Fibroblast of peridontal ligament (primary cell): Measurements from ENCODE around the gene NCAM1.
A peak's percentile ranks its signal among the peaks of the same experiment; 100 is the strongest.
"Not testable (repeated sequence)": the region's sequence is repeated elsewhere in the genome, so short reads cannot be mapped to it uniquely, and the experiment has no call there.

Experiments
- DNase-seq: peaks from one replicate; pipeline ENCODE4 v3.0.0-alpha.2; 2010; ENCODE audit errors: extremely low read depth

NCAM1 gene

DNA sequence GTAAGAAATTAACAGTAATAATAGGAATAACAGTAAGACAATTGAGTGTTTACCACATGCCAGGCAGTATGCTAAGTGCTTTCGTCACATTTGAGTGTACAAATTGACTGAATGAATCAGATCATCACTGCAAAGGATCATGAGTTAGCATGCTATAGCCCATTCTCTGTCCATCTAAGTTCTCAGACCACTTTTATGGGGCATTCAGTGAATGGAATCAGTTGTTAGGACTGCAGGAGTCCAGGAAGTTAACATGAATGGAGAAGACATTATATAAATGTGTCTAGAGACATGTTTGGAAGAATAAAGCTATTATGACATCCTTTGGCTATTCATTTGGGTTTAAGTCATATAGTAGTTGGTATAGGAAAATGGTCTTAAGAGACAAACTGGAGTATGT, 59.9 kb downstream of the NCAM1 start:
- no peak for DNase-seq

DNA sequence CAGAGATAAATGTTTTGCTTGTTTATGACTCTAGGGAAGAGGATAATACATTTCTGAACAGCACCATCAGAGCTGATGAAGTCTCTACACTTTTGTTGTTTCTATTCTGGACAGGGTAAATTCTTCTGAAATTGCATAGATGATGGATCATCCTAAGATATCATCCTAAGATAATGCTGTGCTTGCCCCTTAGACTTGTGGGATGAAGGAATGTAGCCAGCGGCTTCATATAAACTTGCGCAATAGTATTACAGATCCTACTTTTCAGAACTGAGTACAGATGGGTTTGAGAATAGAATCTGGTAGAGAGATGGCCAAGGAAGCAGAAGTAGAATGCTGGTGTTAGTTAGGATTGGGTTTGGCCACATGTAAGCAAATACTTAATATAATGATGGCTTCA, 61.0 kb downstream of the NCAM1 start:
- no peak for DNase-seq

DNA sequence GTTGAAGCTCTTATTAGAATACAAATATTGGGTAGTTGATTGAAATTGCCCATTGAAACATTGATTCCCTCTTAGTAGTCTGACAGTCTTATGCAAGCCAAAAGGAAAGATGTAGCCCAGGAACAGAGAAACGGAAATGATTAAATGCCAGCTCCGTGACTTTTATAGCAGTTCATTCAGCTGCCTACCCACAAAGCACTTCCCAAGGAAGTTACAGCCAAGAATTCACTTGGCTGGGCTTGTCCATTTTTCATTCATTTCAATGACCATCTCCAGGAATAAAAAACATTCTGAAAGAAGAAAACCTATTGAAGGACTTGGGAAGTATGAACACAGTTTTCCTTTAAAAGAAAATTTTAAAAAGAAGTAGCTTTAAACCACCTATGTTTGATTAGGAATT, 62.0 kb downstream of the NCAM1 start:
- DNase-seq, result no peak

DNA sequence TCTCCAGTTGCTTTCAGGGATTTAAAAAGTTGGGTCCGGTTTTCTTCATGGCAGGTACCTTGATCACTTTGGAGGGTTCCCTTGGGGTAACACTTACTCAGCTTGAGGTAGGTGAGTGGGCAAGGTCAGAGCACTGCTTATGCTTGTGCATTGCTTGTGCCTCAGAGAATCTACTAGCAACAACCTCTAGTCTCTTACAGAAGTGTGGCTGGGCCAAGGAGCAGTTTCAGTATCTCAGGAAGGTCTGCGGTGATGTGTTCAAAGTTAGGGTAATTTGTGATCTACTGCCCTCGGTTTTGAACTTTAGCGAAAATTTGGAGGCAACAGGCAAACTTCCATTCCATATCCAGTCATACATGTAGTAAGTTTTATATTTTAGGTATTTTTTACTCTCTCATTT, 62.8 kb downstream of the NCAM1 start:
- no peak for DNase-seq

DNA sequence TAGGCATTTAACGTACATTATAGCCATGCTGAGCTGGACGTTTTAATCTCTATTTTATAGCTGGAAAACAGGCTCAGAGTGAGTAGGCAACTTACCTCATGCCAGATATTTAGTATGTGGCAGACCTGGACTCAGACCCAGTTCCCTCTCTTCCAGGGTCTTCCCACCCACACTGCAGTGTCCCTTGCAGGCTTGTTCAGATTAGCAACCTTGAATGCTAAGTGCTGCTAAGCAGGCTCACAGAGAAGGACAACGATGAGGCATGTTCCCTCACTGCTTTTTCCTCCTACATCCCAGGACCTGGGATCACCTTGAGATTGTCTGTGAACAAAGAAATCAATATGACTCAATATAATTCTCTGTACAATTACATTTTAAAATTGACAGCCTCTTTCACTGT, 65.6 kb downstream of the NCAM1 start:
- DNase-seq, result no peak

DNA sequence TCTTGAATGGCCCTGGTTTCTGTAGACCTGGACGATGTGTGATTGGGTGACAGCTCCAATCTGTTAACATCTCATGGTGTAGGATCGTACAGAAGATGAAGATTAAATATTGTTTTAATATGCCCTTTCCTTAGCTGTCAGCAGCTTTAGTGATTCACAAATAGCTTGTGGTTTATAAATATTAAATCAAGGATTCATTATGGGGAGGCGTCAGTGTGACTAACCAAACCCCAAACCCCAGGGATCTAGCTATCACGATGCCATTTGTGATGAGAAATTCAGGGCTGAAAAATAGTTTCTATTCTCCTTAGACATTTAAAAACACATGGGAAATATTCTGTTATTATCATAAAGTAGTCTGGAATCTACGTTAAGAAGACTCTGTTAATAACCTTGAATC, 73.4 kb downstream of the NCAM1 start:
- no peak for DNase-seq

DNA sequence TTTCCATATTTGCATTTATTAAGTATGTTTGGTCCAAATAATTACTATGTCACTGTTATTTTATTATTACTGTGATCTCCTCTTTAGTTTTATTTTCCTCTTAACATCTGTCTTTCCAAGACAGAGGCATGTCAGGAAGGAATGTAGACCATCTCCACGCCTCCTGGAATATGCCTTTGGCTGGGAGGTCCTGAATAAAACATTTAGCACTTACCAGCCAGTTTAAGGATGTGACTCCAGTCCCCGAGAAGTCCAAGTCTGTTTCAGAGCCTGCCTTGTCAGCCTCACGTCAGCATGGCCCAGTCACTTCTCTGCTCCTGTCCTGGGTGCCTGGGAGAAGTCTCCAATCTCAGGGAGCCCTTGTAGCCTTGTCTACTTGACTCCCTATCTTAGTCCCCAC, 74.5 kb downstream of the NCAM1 start:
- DNase-seq, result no peak

DNA sequence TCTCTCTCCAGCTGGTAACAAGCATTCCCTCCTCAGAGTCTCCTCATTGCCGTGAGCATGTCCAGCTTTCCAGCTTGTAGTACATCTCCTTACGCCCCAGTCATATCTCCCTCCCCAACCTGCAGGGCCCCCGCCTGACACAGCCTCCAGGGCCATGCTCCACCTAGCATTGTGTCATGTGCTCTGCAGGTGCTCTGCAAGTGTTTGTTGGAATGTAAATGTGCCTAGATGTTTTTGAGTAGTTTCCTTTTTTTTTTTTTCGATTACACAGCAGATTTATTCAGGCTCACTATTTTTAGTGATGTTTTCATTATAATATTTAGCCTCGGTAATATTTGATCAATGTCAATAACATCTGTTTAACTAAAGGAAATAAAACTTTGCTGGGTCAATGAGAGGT, 82.5 kb downstream of the NCAM1 start:
- no peak for DNase-seq

DNA sequence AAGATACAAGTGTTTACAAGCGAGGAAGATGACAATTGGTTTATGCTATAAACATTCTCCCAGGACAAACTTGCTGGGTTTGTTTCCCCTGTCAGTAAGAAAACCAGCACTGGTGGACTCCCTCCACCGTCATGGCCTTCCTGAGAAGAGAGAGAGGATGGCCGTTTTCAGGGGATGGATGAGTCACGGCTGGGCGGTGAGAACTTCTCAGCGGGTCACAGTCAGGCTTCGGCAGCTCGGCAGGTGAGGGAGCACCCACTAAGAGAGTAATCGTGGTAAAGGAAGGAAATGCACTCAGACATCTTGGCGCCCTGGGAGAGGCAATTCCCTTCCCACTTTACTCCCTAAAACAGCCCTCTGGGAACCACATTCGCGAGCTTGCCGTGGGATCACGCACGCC, 83.9 kb downstream of the NCAM1 start:
- no peak for DNase-seq

DNA sequence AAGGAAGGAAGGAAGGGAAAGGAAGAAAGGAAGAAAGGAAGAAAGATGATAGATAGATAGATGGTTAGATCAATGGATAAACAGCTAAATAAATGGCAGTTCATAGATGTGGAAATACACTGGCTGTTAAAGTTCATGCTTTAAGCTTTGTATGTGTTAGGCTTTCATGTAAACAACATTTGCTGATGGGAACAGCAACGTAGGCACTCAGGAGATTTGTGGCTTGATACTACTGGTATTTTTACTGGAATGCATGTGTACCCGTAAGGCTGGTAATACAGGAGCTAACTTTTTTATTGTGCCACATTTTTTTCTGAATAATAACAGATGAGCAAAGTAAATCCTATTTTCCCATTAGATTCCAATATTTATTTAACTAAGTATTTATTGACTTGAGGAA, 85.6 kb downstream of the NCAM1 start:
- DNase-seq, result no peak

DNA sequence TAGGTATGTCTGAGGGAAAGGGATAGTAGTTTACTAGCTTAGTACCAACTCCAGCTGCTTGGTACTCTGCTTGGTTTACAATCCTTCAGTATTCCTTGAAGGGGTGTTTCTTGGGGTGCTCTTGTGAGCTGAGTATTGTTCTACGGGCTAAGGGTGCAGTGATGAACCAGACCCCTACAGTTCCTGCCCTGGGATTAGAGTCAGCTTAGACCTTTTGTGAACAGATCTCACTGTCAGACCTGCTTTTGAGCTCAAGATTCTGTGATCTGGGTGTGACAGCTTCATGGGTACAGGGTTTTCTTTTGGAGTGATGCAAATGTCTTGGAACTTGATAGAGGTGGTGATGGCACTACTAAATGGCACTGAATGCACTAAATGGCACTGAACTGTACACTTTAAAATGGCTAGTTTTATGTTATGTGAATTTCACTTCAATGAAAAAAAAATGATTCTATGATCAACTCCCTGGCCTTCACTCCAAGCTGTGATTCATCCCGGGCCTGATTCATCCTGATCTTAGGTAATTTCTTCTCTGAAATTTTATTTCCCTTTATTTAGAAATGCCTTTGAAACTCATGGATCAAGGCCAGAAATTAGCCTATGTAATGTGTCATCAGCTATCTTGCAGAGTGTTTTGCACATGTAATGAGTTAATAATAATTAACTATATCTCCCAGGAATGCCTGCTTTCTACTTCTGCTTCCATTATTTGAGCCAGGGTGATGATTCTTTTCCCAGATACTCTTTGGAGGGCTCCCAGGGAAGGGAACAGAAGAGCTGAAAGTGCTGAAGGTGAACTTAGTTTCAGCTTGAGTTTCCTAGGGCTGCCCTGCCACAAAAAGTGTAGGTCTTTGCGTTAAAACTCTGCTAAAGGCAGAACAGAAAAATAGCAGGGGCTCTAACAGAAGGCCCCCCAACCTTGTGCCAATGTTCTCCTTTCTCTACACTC, 87.9 kb downstream of the NCAM1 start:
- DNase-seq, result peak; percentile 8

DNA sequence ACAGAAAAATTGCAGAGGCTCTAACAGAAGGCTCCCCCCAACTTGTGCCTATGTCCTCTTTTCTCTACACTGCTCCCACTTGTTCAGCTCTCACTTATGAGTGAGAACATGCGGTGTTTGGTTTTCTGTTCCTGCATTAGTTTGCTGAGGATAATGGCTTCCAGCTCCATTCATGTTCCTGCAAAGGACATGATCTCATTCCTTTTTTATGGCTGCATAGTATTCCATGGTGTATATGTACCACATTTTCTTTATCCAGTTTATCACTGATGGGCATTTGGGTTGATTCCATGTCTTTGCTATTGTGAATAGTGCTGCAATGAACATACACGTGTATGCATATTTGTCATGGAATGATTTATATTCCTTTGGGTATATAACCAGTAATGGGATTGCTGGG, 91.8 kb downstream of the NCAM1 start:
- not testable (repeated sequence) for DNase-seq

DNA sequence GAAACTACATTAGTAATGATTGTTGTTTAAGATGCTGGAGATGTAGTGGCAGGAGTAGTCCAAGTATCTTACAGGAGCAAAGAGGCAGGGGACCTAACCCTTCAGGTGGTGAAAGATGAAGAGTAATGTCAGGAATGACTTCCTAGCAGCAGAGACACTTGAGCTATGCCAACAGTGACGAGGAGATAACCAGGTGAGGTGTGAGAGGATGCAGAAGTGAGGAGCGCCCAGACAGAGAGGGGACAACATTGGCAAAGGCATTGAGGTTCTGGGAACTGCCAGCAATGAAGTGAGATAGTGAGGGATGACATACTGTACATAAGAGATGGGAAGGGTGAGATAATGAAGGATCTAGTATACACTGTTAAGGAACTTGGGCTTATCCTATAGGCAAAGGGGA, 95.8 kb downstream of the NCAM1 start:
- no peak for DNase-seq

DNA sequence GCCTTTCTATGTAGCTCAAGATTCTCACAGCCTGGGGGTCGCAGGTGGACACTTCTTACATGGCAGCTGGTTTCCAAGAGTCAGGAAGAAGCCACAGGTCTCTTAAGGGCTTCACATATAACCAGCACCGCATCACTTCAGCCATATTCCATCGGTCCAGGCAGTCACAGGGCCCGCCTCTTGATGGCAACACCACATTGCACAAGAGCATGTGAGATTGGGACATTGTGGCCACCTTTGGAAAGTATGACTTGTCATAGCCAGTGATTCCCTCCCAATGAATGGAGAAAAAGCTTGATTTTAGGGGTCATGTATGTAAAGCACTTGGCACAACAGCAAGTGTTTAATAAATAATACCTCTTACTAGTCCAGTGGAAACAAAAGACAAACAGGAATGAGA, 98.3 kb downstream of the NCAM1 start:
- no peak for DNase-seq

DNA sequence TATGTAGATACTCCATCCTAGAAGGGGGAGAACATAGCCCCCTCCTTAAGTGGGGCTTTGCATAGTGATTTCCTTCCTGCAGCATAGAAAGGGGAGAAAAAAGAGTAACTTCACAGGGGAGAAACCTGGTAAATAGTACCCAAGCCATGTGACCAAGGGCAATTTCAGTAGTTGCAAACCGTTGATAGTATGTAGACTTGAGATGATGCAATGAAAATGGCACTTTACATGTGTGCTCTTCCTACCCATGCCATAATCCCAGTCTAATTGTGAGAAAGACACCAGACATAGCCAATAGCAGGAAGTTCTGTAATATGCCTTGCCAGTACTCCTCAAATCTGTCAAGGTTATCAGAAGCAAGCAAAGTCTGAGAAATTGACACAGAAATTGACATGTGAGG, 104.1 kb downstream of the NCAM1 start:
- DNase-seq, result no peak

DNA sequence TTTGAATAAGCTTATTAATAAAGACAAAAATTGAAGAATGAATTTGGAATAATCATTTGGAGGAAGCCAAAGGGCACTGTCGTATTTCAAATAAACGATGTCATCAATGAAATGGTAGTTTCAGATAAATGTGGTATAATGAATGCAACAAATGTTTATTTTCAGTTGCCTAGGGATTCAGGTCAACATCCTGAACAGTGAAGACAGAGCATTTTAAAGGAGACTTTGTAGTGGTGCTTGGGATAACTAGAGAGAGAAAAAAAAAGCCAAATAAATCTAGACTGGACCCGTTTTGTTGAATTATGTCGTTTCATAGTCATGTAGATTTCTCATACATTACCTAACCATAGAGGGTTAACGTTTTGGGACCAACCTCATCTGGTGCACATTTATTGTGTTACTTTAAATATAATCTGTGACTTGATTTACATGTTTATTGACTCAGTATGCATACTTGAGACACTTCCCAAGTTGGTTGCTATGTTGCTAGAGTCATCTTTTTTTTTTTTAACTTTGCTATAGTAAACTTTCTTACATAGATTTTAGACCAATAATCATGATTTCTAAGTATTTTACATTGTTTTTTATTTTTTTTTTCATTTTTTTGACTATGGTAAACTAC, 111.1 kb downstream of the NCAM1 start:
- no peak for DNase-seq

DNA sequence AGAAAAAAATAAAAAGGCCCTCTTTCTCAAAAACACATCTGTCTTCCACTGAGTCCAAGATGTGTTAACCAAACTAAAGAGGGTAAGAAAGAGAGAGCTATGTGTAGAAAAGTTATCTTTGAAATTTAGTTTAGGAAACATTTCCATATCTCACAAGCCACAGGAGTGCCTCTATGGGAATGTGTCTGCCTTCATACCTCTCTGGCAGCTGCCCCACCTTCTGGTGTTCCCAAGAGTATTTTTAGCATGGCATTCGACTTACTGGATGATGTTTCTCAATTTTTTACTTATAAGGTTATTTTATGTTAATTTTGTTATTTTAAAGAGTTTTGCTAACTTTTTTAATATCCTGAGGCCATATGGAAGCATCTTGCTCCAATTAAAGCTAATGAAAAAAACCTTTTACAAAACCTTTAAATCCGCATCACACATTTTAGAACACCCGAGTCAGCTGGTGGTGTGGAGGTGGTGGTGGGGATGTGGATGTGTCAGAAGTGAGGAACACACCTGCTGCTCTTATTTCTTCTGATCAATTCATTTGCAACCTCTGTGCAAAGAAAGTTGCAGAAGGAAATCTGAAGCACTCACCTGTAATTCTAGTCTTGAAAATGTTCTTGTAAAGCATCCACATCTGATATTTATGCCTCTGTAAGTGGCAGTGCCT, 112.2 kb downstream of the NCAM1 start:
- no peak for DNase-seq

DNA sequence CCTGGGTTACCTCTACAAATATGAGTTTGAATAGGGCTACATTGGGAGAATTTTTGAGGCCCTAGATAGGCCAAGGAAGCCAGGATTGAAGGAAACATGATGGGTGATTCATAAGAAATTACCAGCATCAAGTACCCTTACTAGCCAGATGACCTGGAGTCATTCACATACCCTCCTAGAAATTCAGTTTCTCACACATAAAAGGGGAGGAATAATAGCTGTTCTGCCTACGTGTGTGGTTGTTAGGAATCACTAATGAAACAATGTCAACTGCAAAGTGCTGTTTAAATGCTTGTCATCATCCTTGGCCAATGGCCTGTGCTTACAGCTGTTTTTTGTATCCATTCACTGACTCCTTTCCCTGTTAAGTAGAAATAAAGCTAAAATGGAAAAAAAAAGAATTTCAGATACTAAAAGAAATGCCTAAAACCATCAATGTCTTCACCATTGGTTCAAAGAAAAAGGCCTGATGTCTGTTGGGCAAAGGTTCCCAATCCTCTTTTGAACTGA, 114.4 kb downstream of the NCAM1 start:
- DNase-seq, result no peak

DNA sequence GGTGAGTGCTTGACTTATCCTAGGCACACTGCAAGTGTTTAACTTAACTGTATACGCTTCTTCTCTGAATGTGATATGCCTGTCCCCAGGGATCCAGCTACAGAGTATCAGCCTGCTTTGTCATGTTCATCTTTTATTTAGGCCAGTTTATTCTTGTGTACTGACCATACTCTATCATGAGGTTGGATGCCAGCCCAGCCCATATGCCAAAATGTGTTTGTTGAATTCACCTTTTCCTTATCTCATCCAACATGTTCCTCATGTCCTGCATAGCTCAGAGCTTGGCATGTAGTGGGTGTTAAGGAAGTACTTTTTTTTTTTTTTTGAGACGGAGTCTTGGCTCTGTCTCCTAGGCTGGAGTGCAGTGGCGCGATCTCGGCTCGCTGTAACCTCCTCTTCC, 116.2 kb downstream of the NCAM1 start:
- DNase-seq, result no peak

DNA sequence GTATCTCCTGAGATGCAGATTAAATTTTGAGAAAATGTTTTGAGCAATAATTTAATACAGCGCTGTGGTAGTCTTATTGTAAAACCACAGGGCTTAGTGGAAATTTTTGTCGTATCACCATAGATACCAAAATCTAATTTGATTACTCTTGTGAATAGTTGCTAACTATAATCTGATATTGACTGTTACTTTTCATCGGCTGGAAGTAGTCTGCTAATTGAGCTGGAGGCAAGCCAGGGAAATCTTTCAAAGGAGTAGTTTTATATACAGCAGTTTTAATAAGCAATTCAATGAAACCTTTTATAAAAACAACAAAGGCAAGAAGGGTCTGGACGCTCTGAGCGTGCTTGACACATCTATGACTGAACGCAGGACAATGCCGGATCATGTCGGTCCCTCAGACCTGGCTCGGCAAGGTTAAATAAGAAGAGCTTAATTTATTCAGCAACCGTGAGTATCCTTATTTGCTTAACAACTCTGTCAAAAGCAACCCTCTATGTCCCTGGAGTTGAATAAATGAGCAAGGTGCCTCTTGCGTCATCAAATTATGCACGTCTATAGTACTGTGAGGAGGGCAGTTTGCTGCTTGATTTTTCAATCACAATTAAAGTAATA, 121.2 kb downstream of the NCAM1 start:
- DNase-seq, result no peak

DNA sequence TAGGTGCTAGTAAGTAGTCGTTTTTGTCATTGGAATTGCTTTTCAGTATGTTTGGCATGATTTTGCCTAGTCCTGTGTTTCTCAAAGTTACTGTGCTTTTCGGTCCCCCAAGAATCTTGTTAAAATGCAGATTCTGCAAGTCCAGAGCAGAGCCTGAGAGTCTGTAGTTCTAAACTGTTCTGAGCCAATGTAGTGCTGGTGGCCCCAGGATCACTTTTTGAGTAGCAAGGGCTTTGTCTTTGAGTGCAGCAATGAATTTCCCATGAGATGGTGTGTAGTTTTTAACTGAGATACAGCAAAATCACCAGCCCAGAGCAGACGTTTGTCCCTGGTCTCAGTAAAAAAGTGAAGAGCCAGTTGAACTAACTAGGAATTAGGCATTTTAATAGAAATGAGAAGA, 122.4 kb downstream of the NCAM1 start:
- DNase-seq, result no peak

DNA sequence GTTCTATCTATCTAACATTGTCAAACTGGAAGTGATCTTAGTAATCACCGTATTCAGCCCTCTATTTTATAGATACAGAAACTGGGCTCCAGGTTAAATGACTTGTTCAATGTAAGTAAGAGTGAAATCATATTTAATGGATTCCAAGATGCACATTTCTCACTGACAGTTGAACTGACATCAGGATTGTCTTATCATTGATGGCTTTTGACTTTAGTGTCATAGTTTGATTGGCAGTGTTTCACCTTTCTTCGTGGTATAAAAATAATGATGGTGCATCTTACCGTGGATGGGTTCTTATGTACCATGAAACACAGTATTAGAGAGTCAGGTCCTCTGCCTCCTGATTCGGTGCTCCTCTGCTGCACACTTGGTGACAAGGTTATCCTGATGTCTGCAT, 123.1 kb downstream of the NCAM1 start:
- DNase-seq, result no peak
